Measurements from ENCODE around the gene ETV6.
A peak's percentile ranks its signal among the peaks of the same experiment; 100 is the strongest.

Gene ETV6

GRCh38 chr12:11776316-11776715 lies 126.8 kb downstream of the ETV6 start:
- DNase-seq (ENCODE audit: low spot score): no peak

GRCh38 chr12:11777451-11777850 lies 128.0 kb downstream of the ETV6 start:
- DNase-seq (ENCODE audit: low spot score): no peak

GRCh38 chr12:11777962-11778361 lies 128.5 kb downstream of the ETV6 start:
- DNase-seq (ENCODE audit: low spot score): no peak

GRCh38 chr12:11778713-11779685 lies 129.5 kb downstream of the ETV6 start:
- DNase-seq (ENCODE audit: low spot score): peak; percentile 32

GRCh38 chr12:11780521-11781101 lies 131.1 kb downstream of the ETV6 start:
- DNase-seq (ENCODE audit: low spot score): no peak

- DNase-seq (ENCODE audit: low spot score): no peak
Measured at GRCh38 chr12:11782914-11783420, 133.5 kb downstream of the ETV6 start.

- peak; percentile 29 for DNase-seq (ENCODE audit: low spot score)
Measured at GRCh38 chr12:11785712-11786111, 136.2 kb downstream of the ETV6 start.

- DNase-seq (ENCODE audit: low spot score): no peak
Measured at GRCh38 chr12:11786638-11787365, 137.3 kb downstream of the ETV6 start.

- no peak for DNase-seq (ENCODE audit: low spot score)
Measured at GRCh38 chr12:11787437-11787836, 138.0 kb downstream of the ETV6 start.

GRCh38 chr12:11787933-11788849 lies 138.7 kb downstream of the ETV6 start:
- DNase-seq (ENCODE audit: low spot score): no peak

GRCh38 chr12:11793921-11794710 lies 144.6 kb downstream of the ETV6 start:
- no peak for DNase-seq (ENCODE audit: low spot score)

GRCh38 chr12:11794751-11795150 lies 145.3 kb downstream of the ETV6 start:
- DNase-seq (ENCODE audit: low spot score): no peak

- DNase-seq (ENCODE audit: low spot score): no peak
Measured at GRCh38 chr12:11795192-11795912, 145.9 kb downstream of the ETV6 start.

GRCh38 chr12:11795913-11796459 lies 146.5 kb downstream of the ETV6 start:
- no peak for DNase-seq (ENCODE audit: low spot score)

GRCh38 chr12:11797317-11797913 lies 147.9 kb downstream of the ETV6 start:
- peak; percentile 64 for DNase-seq (ENCODE audit: low spot score)

GRCh38 chr12:11798006-11798708 lies 148.7 kb downstream of the ETV6 start:
- DNase-seq (ENCODE audit: low spot score): no peak

- peak; percentile 61 for DNase-seq (ENCODE audit: low spot score)
Measured at GRCh38 chr12:11798856-11799501, 149.5 kb downstream of the ETV6 start.

GRCh38 chr12:11799502-11799873 lies 150.0 kb downstream of the ETV6 start:
- no peak for DNase-seq (ENCODE audit: low spot score)
